Muscle of arm (tissue), 12 donors: ENCODE data around the gene FN1. TPM values are rescaled to one million over a fixed set of nuclear protein-coding genes. Genes with fewer than 3 reads are reported as not detected.
"Not testable (repeated sequence)": the region's sequence is repeated elsewhere in the genome, so short reads cannot be mapped to it uniquely, and the experiment has no call there.

ENCODE experiments used
- DNase-seq: peaks from one replicate; pipeline ENCODE4 v3.0.0-alpha.2; 2013
- polyA plus RNA-seq, 12 donors: library from polyadenylated mRNA; unstranded; fragments of 120-200 nt; gene quantifications; one replicate each; pipeline ENCODE4 v1.2.1, GENCODE V29; 2013; ENCODE audit not compliant: insufficient read length in 12 of 12

Gene FN1
- polyA plus RNA-seq, 12 donors, result 377 to 986 (median 499) TPM

GRCh38 chr2:215356948-215357461 lies 78.9 kb downstream of the FN1 start:
- no peak for DNase-seq

GRCh38 chr2:215356334-215356947 lies 79.4 kb downstream of the FN1 start:
- DNase-seq, result no peak

- DNase-seq, result no peak
These were observed 80.1 kb downstream of the FN1 start for GRCh38 chr2:215355801-215356200.

- DNase-seq, result no peak
These were observed 80.8 kb downstream of the FN1 start for GRCh38 chr2:215354771-215355695.

GRCh38 chr2:215352602-215353001 lies 83.3 kb downstream of the FN1 start:
- no peak for DNase-seq

GRCh38 chr2:215347878-215348277 lies 88.0 kb downstream of the FN1 start:
- DNase-seq, result no peak

GRCh38 chr2:215338883-215339679 lies 96.8 kb downstream of the FN1 start:
- DNase-seq, result no peak

- no peak for DNase-seq
These were observed 102.8 kb downstream of the FN1 start for GRCh38 chr2:215332872-215333595.

- no peak for DNase-seq
These were observed 107.8 kb downstream of the FN1 start for GRCh38 chr2:215328066-215328465.

- DNase-seq, result no peak
These were observed 111.1 kb downstream of the FN1 start for GRCh38 chr2:215324811-215325210.

GRCh38 chr2:215320679-215321078 lies 115.2 kb downstream of the FN1 start:
- no peak for DNase-seq

- DNase-seq, result no peak
These were observed 115.8 kb downstream of the FN1 start for GRCh38 chr2:215320102-215320501.

- no peak for DNase-seq
These were observed 116.4 kb downstream of the FN1 start for GRCh38 chr2:215319500-215319899.

GRCh38 chr2:215316336-215316735 lies 119.5 kb downstream of the FN1 start:
- DNase-seq, result no peak

- DNase-seq, result no peak
These were observed 120.6 kb downstream of the FN1 start for GRCh38 chr2:215315301-215315700.

- no peak for DNase-seq
These were observed 121.0 kb downstream of the FN1 start for GRCh38 chr2:215314896-215315295.

- DNase-seq, result no peak
These were observed 122.6 kb downstream of the FN1 start for GRCh38 chr2:215313255-215313613.

GRCh38 chr2:215311625-215312396 lies 124.1 kb downstream of the FN1 start, which contains the start of gene ATIC:
TSS of gene ATIC (plus strand) at chr2:215312059. CDS start at chr2:215312143, 84 bp downstream.
- peak; percentile 85 for DNase-seq

GRCh38 chr2:215311259-215311624 lies 124.6 kb downstream of the FN1 start:
- DNase-seq, result not testable (repeated sequence)
